B cell (primary cell): ENCODE data around the gene NIPAL3. TPM values are rescaled to one million over a fixed set of nuclear protein-coding genes. Genes with fewer than 3 reads are reported as not detected.
A peak's percentile ranks its signal among the peaks of the same experiment; 100 is the strongest.

Experiments
- ATAC-seq: fragments of 200-7000 bp; cut with Tn5 transposase; one replicate; pipeline ENCODE4 v1.10.0; 2021; ENCODE audit warnings: low read depth, mild to moderate bottlenecking, moderate number of reproducible peaks, moderate library complexity
- CTCF ChIA-PET: fragments of 350-600 bp; sonication (Branson Sonifier 250); formaldehyde crosslinking; loops from one replicate; lab custom pipeline; 2021; ENCODE audit warnings: antibody characterized with exemption, inconsistent platforms; lab: Charles Lee
- POLR2A ChIA-PET: fragments of 350-600 bp; sonication (Branson Sonifier 250); formaldehyde crosslinking; loops from one replicate; lab custom pipeline; 2021; ENCODE audit warnings: antibody characterized with exemption; lab: Charles Lee
- DNase-seq: peaks from one replicate; pipeline ENCODE4 v3.0.0; 2013
- H2AFZ ChIP-seq: 2 replicates; pipeline ENCODE4 v1.6.1; 2012; ENCODE audit warnings: mild to moderate bottlenecking, low read depth, low read length; ENCODE audit not compliant: insufficient read depth, poor library complexity, severe bottlenecking
- H3K27ac ChIP-seq, 2 donors: 1 replicate in 1 of 2; 2 replicates in 1 of 2; pipeline ENCODE4 v1.5.1; 2012 to 2013; ENCODE audit warnings: low read length in 2 of 2, mild to moderate bottlenecking in 2 of 2, moderate library complexity in 1 of 2
- H3K27me3 ChIP-seq, 4 experiments: fragments of 200-600 bp in 1 of 4; sonication (generic) in 1 of 4; replicated peaks in 1 of 4; 1 replicate in 2 of 4; 2 replicates in 2 of 4; pipeline versions ENCODE4 v1.6.1 to v1.7.0; 2013 to 2016; ENCODE audit warnings: low read length in 3 of 4, mild to moderate bottlenecking in 2 of 4, mixed read lengths in 1 of 4, moderate library complexity in 1 of 4; ENCODE audit not compliant: insufficient read depth in 4 of 4, control insufficient read depth in 3 of 4; ENCODE audit errors: control extremely low read depth in 1 of 4
- H3K36me3 ChIP-seq, 2 experiments: replicated peaks in 1 of 2; 1 replicate in 1 of 2; 2 replicates in 1 of 2; pipeline versions ENCODE4 v1.6.1 to v1.7.1; 2013; ENCODE audit warnings: low read length in 1 of 2; ENCODE audit not compliant: insufficient read depth in 2 of 2, control insufficient read depth in 1 of 2; ENCODE audit errors: control extremely low read depth in 1 of 2, extremely low read depth in 1 of 2
- H3K4me1 ChIP-seq, 2 donors: fragments of 200-600 bp in 1 of 2; sonication (generic) in 1 of 2; 1 replicate in 1 of 2; 2 replicates in 1 of 2; pipeline versions ENCODE4 v1.5.1 to v1.6.1; 2013 to 2017; ENCODE audit warnings: low read length in 2 of 2; ENCODE audit not compliant: control insufficient read depth in 2 of 2, insufficient read depth in 2 of 2
- H3K4me2 ChIP-seq: replicated peaks from 2 replicates; pipeline ENCODE3; 2012; ENCODE audit warnings: mild to moderate bottlenecking, low read depth, low read length; ENCODE audit not compliant: poor library complexity, severe bottlenecking
- H3K4me3 ChIP-seq, 5 experiments: fragments of 200-600 bp in 1 of 5; sonication (generic) in 1 of 5; 1 replicate in 3 of 5; 2 replicates in 2 of 5; pipeline versions ENCODE4 v1.5.1 to v1.7.0; 2011 to 2016; ENCODE audit warnings: low read length in 4 of 5, mild to moderate bottlenecking in 4 of 5, low read depth in 2 of 5, control low read depth in 1 of 5, moderate library complexity in 1 of 5; ENCODE audit not compliant: insufficient read depth in 1 of 5; ENCODE audit errors: control extremely low read depth in 1 of 5, extremely low read depth in 1 of 5
- H3K79me2 ChIP-seq: fragments of 200-600 bp; sonication (generic); one replicate; pipeline ENCODE4 v1.6.0; 2016; ENCODE audit warnings: low read length; ENCODE audit not compliant: control insufficient read depth, insufficient read depth
- H3K9ac ChIP-seq: fragments of 200-600 bp; sonication (generic); 2 replicates; pipeline ENCODE4 v1.6.1; 2017; ENCODE audit warnings: mild to moderate bottlenecking, low read length, moderate library complexity
- H3K9me3 ChIP-seq, 3 donors: one replicate each; pipeline versions ENCODE4 v1.6.1 to v1.7.1; 2013; ENCODE audit warnings: low read length in 2 of 3; ENCODE audit not compliant: control insufficient read depth in 2 of 3, insufficient read depth in 1 of 3; ENCODE audit errors: control extremely low read depth in 1 of 3
- H4K20me1 ChIP-seq: 2 replicates; pipeline ENCODE4 v1.6.0; 2012; ENCODE audit warnings: mild to moderate bottlenecking, low read length; ENCODE audit not compliant: insufficient read depth, control insufficient read depth, poor library complexity, severe bottlenecking
- H3K27ac Mint-ChIP-seq: one replicate; pipeline ENCODE4 v1.8.0; 2021; ENCODE audit warnings: mixed read lengths
- H3K27me3 Mint-ChIP-seq: one replicate; pipeline ENCODE4 v1.8.0; 2021; ENCODE audit warnings: mixed read lengths
- H3K4me1 Mint-ChIP-seq: one replicate; pipeline ENCODE4 v1.8.0; 2021; ENCODE audit warnings: mixed read lengths
- H3K4me3 Mint-ChIP-seq: one replicate; pipeline ENCODE4 v1.8.0; 2021; ENCODE audit warnings: mixed read lengths
- H3K9me3 Mint-ChIP-seq: one replicate; pipeline ENCODE4 v1.8.0; 2022; ENCODE audit warnings: mixed read lengths; ENCODE audit not compliant: insufficient read depth
- EZH2 ChIP-seq: IDR thresholded peaks from 2 replicates; pipeline ENCODE4 v1.6.1; 2012; ENCODE audit warnings: borderline replicate concordance, low read depth, mild to moderate bottlenecking, moderate library complexity, low read length; ENCODE audit not compliant: insufficient read depth, poor library complexity, severe bottlenecking
- WGBS: methylation state at CpG from one replicate; pipeline ENCODE4 v1.1.5; 2013; ENCODE audit warnings: missing lambda C conversion rate; ENCODE audit not compliant: insufficient coverage; 5-methylcytosine and 5-hydroxymethylcytosine counted together
- intact Hi-C: fragments of 100-400 bp; cut with micrococcal nuclease; formaldehyde crosslinking; loops from one replicate; pipeline ENCODE4 v1.10.0; 2022
- polyA plus RNA-seq: library from polyadenylated mRNA; depleted of rRNA; stranded (reverse); fragments of >200 nt; gene quantifications from 2 replicates; pipeline ENCODE4 v1.2.3, GENCODE V29; 2012
- total RNA-seq, 2 donors: library from RNA; stranded (reverse); fragments of 120-200 nt in 1 of 2; gene quantifications; 1 replicate in 1 of 2; 2 replicates in 1 of 2; pipeline versions ENCODE4 v1.2.3 to v1.2.4, GENCODE V29; 2013 to 2022
- TF ChIP-seq, protein P1 (sequence below): fragments of 200-600 bp; IDR thresholded peaks from one replicate; pipeline ENCODE4 v1.8.0; 2022; ENCODE audit warnings: antibody characterized with exemption, mild to moderate bottlenecking

Gene NIPAL3
- total and polyA plus RNA-seq, 2 donors (not counting 1 experiment from before 2014, with no cell fraction given): 23.8 to 31.6 TPM

DNA sequence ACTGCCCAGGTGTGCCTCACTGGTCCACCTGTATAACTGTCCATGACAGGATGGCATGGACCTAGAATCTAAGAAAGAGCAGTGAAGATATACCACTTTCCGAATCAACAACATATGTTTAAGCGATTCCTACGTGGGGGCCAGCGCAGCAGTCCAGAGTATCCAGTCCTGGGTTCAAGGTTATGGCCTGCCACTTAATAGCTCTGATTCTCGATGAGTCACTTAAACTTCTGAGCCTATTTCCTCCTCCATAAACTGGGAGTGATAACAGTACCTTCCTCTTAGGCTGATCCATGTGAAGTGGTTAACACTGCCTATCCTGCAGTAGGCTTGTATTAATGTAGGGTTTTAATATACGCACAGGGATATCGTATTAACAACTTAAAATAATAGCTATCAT lies 4.9 kb upstream of the NIPAL3 start:
- CTCF ChIA-PET: interaction anchor here (1.6 to 9.4 kb wide), 3 partner anchors 18 to 175 kb away, joined by 5 to 133 read pairs (median 9); no protein-coding TSS in a partner anchor
- no peak overlapping the region for H3K27ac Mint-ChIP-seq

DNA sequence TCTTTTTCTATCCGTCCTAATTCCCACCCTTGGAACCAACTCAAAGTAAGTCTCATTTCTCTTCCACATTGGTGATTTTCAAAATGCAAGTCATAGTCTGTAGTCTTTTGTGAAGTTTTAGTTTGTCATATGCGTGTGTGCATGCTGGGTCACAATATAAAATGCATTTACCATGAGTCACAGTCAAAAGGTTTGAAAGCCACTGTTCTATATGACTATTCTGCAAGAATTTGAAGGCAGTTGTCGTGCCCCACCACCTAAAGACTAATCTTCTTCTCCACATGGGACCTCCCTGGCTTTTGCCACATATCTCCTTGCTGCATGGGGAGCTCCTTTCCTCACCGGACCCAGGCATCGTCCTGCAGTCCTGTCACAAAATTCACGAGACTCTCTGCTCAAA lies 3.6 kb upstream of the NIPAL3 start:
- ChIA-PET POLR2A (interaction anchor here (0.6 kb wide), 1 partner anchor 89 kb away, joined by 3 read pairs; no protein-coding TSS in a partner anchor), CTCF (interaction anchor here (0.9 to 9.4 kb wide), 7 partner anchors 18 to 220 kb away, joined by 3 to 133 read pairs (median 5); no protein-coding TSS in a partner anchor)
- DNase-seq (no peak), ATAC-seq (no peak)
- no peak overlapping the region for H3K27ac ChIP-seq
- H3K4me2 ChIP-seq: no peak overlapping the region
- no peaks in the 10 kb centered on the region for H3K27me3 ChIP-seq
- 100% methylated on average over 4 of the region's 6 CpGs for WGBS
- intact Hi-C loops: loop anchor here (10.0 kb wide), 1 partner anchor 717 kb away; the partner anchor contains the start of gene RPL11
- H3K4me1 ChIP-seq: peaks cover 18 to 28% of the 10 kb centered on the region in 2 donors
- Mint-ChIP-seq H3K4me1 (peaks cover 34% of the 10 kb centered on the region), H3K4me3 (no peak overlapping the region), H3K9me3 (no peaks in the 10 kb centered on the region), H3K27me3 (no peaks in the 10 kb centered on the region), H3K27ac (peak overlapping the region; percentile 4)
- H3K9me3 ChIP-seq: peaks cover 0 to 1% (median 0%) of the 10 kb centered on the region in 3 donors
- H3K79me2 ChIP-seq: peaks cover 30% of the 10 kb centered on the region
- H2AFZ ChIP-seq: no peak overlapping the region
- peaks cover 2% of the 10 kb centered on the region for H4K20me1 ChIP-seq
- TF ChIP-seq, protein P1, sequence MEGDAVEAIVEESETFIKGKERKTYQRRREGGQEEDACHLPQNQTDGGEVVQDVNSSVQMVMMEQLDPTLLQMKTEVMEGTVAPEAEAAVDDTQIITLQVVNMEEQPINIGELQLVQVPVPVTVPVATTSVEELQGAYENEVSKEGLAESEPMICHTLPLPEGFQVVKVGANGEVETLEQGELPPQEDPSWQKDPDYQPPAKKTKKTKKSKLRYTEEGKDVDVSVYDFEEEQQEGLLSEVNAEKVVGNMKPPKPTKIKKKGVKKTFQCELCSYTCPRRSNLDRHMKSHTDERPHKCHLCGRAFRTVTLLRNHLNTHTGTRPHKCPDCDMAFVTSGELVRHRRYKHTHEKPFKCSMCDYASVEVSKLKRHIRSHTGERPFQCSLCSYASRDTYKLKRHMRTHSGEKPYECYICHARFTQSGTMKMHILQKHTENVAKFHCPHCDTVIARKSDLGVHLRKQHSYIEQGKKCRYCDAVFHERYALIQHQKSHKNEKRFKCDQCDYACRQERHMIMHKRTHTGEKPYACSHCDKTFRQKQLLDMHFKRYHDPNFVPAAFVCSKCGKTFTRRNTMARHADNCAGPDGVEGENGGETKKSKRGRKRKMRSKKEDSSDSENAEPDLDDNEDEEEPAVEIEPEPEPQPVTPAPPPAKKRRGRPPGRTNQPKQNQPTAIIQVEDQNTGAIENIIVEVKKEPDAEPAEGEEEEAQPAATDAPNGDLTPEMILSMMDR: no peak
- no peak for TF ChIP-seq EZH2
- no peak overlapping the region for H3K9ac ChIP-seq
- H3K4me3 ChIP-seq: no peak overlapping the region
- no peaks in the 10 kb centered on the region for H3K36me3 ChIP-seq

More for the DNA sequence above, 4.9 kb upstream of the NIPAL3 start:
- ATAC-seq (no peak), DNase-seq (no peak)
- intact Hi-C loops: loop anchor here (10.0 kb wide), 1 partner anchor 716 kb away; the partner anchor contains the start of gene RPL11
- Mint-ChIP-seq H3K27me3 (no peaks in the 10 kb centered on the region), H3K4me1 (peaks cover 23% of the 10 kb centered on the region), H3K4me3 (no peak overlapping the region), H3K9me3 (no peaks in the 10 kb centered on the region)
- no peaks in the 10 kb centered on the region for H3K27me3 ChIP-seq
- H3K9me3 ChIP-seq: peaks cover 0 to 1% (median 0%) of the 10 kb centered on the region in 3 donors
- no peak overlapping the region for H3K27ac ChIP-seq
- TF ChIP-seq, protein P1: no peak
- no peak for TF ChIP-seq EZH2
- peaks cover 11 to 18% of the 10 kb centered on the region in 2 donors for H3K4me1 ChIP-seq
- no peak overlapping the region for H2AFZ ChIP-seq
- H3K4me3 ChIP-seq: no peak overlapping the region
- no peaks in the 10 kb centered on the region for H3K36me3 ChIP-seq
- H3K4me2 ChIP-seq: no peak overlapping the region
- 96% methylated on average over 5 of the region's 7 CpGs for WGBS
- peaks cover 18% of the 10 kb centered on the region for H3K79me2 ChIP-seq
- no peaks in the 10 kb centered on the region for H4K20me1 ChIP-seq
- POLR2A ChIA-PET: interaction anchor here (0.6 kb wide), 1 partner anchor 358 kb away, joined by 6 read pairs; no protein-coding TSS in a partner anchor
- H3K9ac ChIP-seq: no peak overlapping the region
